IPS-NIHi7 (cell line): Measurements from ENCODE around the gene CAMK1D.

Source experiments
- DNase-seq: peaks from one replicate; pipeline ENCODE4 v3.0.0; 2012; ENCODE audit warnings: mixed read lengths; ENCODE audit errors: extremely low spot score

Gene CAMK1D

GRCh38 chr10:12499076-12499986 lies 150.0 kb downstream of the CAMK1D start:
- no peak for DNase-seq

GRCh38 chr10:12500381-12501303 lies 151.3 kb downstream of the CAMK1D start:
- DNase-seq: no peak

- DNase-seq: no peak
Observed at GRCh38 chr10:12501324-12501723, 152.0 kb downstream of the CAMK1D start.

DNA sequence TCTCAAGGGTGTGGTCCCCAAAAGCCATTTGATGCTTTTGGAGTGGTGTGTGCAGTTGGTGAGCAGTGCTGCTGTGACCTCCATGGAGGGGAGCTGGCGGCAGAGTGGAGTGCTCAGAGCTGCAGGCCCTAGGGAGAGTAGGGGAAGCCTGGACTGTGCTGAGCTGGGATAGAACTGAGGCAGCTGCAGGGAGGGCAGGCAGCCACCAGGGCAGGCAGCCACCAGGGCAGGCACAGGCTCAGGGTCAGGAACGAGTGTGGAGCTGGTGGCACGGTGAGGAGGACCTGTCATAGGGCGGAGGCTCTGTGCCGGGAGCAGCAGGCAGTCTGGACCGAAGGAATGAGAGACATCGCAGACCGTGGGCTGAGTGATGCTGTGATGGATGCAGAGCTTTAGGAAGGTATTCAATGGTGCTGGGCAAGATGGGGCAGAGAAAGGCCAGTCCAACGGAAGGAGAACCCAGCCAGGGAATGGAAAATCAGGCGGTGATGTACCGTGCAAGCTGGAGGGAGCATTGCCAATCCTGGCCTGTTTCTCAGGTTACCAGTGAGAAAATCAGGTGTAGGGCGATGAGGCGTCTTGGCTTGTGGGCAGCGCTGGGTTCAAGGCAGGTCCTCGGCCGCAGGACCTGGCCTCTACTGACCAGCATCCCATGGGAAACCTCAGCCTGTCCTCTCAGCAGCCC lies 152.6 kb downstream of the CAMK1D start:
- no peak for DNase-seq

- no peak for DNase-seq
Observed at GRCh38 chr10:12502526-12503274, 153.4 kb downstream of the CAMK1D start.

DNA sequence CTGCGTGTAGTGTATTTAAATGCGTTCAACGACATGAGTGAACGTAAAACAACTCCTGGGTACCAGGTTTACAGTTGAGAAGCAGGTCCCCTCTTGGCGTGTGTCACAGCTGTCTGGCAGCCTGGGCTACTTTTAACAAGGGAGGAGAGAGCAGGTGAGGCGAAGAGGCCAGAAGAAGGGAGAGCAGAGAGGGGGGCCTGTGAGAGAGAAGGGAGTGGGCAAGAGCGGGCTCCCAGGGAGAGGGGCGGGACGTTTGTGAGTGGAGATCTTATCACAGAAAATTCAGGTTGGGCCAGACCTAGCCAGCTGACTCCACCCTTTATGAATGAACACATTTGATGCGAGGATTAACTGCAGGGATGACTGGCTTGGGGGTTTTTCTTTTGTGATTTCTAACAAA lies 154.0 kb downstream of the CAMK1D start:
- DNase-seq: no peak

DNA sequence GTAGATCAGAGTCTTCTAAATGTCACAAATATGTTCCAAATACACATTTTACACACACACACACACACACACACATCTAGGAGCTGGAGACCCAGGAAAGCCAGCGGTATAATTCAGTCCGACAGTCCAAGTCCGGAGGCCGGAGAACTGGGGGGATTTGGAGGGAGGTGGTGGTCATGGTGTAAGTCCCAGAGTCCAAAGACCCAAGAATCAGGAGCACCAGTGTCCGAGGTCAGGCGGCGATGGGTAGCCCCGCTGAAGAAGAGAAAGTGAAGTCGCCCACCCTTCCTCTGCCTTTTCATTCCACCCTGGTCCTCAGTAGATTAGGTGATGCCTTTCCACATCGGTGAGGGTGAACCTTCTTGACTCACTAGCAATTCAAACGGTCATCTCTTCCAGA lies 154.8 kb downstream of the CAMK1D start:
- DNase-seq: no peak

DNA sequence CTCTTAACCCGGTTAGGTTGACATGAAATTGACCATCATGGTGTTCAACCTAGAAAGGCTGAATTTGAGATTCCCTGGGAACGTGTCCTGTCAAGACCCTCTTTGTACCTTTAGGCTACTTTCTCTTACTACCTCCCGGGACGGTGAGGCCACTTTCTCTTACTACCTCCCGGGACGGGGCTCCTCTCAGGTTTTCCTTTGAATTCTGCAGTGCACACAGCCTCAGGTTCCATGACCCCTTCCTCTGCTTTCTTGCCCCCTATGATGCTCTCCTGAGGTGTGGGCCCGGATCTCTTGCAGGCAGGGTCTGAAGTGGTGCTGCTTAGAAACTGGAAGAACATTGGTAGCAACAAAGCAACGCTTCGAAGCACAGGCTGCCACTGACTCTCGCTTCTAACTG lies 155.3 kb downstream of the CAMK1D start:
- DNase-seq: no peak

DNA sequence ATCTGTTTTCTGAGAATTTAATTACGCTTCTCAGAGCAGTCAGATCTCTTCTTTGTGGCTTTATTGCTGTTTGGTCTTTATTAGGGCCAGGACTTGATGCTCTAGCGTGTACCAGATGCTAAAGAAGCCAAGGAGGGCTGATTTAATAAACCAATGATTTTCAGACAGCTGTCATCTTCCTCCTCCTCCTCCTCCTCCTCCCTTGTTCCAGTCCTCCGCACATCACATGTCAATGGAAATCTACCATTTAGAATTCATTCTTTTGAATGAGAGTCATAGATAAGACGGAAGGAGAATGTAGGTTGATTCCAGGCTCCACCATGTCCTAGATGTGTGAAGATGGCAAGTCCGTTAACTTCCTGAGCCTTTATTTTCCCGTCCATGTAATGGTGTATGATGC lies 156.3 kb downstream of the CAMK1D start:
- DNase-seq: no peak

- no peak for DNase-seq
Observed at GRCh38 chr10:12507165-12507850, 158.0 kb downstream of the CAMK1D start.

GRCh38 chr10:12508165-12508564 lies 158.8 kb downstream of the CAMK1D start:
- DNase-seq: no peak

- DNase-seq: no peak
Observed at GRCh38 chr10:12509016-12509793, 159.9 kb downstream of the CAMK1D start.

DNA sequence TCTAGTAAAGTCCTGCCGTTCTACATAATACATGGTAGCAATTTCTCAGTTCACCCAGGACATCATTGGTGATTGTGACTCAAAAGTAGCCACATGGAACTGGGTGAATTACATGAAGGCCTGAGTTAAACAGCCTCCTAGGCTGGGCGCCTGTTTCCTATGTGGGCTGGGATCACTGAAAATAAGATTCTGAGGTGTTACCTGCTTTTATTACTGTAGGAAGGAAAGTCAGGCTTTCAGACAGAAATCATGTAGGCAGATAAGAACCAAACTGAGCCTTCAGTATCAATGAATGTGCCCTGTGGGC lies 160.4 kb downstream of the CAMK1D start:
- DNase-seq: no peak

DNA sequence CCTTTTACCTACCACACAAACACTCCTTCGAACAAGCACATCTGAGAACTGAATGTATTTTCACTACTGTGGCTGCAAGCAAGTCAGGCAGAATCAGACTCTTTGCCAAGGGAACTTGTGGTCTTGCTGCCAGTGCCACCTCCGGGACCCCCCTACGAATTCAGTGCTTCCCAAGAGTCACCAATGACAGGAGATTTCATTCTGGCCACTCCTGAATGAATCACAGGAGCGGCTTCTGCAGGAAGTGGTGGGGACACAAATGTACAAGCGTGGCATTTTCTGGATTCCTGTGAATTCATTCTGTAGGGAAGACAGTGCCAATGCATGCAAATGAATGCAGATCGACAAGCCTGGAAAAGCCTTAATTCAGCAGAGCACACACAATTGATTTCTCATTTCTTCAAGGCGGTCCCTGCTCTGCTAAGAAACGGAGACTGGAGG lies 161.2 kb downstream of the CAMK1D start:
- no peak for DNase-seq

DNA sequence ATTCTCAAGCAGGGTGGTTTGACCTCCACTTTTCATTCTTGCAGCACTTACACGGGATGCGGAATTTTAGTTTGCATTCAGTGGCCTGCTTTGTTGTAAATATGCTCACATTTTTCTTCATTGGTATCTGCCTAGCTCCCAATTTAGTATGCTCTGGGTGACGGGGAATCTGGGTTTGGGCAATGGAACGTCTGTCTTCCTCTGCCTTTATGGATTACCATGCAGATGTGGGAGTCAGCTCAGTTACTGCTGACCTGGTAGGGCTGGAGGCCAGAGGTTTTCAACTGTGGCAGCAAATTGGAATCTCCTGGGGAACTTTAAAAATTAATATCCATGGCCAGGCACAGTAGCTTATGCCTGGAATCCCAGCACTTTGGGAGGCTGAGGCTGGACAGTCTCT lies 161.6 kb downstream of the CAMK1D start:
- DNase-seq: no peak

DNA sequence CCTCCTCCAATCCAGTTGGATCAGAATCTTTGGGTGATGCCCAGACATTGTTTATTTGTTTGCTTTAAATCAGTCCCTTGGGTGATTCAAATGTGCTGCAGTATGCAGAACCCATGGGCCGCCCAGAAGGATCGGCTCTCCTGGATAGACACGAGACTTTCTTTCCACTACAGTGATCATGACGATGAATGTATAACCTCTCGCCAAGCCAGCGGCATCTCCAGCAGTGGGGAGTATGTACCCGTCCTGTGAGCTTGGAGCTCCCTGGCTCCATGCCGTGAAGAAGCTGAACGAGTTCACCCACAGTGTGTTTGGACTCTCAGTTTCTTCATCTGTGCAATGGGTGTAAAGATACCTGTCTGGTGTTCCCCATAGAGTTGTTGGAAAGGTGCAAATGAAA lies 162.3 kb downstream of the CAMK1D start:
- no peak for DNase-seq

DNA sequence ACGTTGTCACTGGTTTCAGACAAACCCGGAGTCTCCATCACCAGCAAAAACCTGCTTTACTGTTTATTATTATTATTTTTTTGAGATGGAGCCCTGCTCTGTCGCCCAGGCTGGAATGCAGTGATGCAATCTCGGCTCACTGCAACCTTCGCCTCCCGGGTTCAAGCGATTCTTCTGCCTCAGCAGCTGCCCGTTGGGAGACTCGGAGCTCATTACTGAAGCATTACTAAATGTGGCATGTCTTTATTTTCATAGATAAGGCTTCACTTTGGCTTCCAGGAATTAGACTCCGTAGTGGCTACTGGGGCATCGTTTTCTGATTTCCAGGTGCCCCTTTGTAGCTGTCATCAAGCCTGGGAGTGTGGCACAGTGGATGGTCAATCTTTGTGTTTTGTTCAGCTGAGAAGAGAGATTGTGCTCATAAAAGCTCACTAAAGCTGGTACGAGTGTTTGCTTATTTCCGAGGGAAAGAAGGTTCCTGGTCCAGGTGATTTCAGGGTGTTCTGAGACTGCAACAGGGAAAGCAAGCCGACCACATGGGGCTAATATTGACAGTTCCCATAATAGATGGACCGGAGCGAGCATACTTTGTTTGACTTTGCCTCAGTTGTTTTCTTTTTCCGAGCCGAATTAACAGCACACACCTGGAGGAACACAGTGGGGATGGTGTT lies 163.1 kb downstream of the CAMK1D start:
- DNase-seq: no peak

DNA sequence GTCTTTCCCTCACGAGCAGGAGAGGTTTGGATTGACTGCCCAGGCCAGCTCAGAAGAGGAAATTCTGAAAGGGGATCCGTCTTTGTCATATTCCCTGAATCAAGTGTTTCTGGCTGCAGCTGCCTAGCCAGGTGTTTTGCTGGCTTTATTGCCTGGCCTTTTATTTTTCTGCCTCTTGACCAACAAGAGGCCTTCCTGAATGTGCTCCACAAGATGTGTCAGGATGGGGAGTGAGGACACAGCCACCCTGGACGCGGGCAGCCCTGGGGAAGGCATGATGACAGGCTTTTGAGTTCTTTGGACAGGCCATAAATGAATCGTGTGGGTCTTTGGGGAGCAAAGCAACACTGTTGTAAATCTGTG lies 163.6 kb downstream of the CAMK1D start:
- DNase-seq: no peak
